GM18861 (cell line): ENCODE measurements around the gene NNMT.

ENCODE experiments used
- ATAC-seq: cut with Tn5 transposase; IDR thresholded peaks from one replicate; pipeline ENCODE4 v1.9.1; 2021; ENCODE audit not compliant: unreplicated experiment

NNMT gene

DNA sequence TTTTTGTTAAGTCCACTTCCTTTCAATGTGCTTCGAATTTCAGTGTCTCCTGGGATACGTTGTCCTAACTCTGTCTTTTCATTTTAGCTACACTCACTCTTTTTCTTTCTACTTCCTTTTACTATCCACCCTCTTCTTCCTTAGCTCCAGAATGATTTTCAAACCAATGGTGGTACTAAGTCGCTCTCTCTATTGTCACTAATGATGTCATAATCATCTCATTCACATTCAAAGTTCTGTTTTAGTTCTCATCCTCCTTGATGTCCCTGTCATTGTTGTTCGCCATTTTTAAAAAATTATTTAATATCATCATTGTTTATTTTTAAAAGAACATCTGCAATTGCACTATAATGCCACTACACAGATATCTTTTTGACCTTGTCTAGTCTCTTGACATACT, 47.3 kb downstream of the NNMT start:
- ATAC-seq: no peak

DNA sequence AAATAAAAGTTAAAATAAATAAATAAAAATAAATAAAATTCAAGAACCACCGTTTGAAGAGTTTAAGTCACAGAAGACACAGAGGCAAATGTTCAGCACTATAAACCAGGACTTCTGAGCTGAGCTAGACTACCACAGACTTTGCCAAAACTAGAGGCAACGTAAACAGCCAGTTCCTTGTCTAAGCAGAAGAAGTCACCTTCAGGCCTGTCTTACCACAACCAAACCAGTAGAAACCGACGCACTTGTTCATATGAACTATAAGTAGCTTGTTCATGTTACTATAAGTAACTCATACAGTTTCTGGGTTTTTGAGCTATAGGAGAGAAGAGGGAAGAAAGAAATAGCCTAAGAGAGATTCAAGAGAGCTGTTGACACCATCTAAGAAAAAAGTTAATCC, 48.3 kb downstream of the NNMT start:
- no peak for ATAC-seq

DNA sequence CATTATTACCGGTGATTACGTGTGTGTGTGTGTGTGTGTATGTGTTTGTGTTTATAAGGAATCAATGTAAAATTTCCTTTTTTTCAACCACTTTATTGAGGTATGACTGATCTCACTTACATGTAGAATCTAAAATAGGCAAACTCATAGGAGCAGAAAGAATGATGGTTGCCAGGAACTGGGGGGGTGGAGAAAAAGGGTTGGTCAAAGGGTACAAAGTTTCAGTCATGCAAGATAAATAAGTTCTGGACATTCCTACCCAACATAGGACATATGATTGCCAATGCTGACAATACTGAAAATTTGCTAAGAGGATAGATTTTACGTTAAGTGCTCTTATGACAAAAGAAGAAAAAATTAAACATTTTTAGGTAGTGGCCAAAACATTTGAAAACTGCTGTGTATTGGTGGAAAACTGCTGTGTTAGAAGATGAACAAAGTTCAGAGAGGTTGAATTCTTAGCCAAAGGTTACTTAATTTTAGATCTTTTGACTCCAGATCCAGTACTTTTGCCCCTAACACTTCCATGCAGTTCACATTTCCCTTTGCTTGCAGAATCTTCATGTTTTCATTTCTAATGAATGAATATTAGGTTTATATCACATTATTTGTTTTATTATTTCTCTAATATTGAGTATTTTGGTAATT, 49.5 kb downstream of the NNMT start:
- no peak for ATAC-seq

DNA sequence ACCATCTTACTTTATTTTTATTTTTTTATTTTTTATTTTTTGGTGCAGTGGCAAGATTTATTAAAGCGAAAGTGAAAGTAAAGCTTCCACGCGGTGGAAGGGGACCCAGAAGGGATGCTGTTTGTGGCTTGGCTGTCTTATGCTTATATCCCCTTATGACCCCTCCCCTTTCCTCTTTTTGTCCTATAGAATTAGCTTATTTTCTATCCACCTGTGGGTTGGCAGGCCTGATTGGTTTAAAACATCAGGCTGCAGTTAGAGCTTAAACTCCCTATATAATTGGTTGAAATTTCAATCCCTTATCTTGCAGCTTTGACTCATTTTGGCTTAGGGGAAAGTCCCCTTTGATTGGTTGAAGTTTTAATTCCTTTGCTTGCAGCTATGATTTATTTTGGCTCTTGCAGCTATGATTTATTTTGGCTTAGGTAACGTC, 50.5 kb downstream of the NNMT start:
- no peak for ATAC-seq

DNA sequence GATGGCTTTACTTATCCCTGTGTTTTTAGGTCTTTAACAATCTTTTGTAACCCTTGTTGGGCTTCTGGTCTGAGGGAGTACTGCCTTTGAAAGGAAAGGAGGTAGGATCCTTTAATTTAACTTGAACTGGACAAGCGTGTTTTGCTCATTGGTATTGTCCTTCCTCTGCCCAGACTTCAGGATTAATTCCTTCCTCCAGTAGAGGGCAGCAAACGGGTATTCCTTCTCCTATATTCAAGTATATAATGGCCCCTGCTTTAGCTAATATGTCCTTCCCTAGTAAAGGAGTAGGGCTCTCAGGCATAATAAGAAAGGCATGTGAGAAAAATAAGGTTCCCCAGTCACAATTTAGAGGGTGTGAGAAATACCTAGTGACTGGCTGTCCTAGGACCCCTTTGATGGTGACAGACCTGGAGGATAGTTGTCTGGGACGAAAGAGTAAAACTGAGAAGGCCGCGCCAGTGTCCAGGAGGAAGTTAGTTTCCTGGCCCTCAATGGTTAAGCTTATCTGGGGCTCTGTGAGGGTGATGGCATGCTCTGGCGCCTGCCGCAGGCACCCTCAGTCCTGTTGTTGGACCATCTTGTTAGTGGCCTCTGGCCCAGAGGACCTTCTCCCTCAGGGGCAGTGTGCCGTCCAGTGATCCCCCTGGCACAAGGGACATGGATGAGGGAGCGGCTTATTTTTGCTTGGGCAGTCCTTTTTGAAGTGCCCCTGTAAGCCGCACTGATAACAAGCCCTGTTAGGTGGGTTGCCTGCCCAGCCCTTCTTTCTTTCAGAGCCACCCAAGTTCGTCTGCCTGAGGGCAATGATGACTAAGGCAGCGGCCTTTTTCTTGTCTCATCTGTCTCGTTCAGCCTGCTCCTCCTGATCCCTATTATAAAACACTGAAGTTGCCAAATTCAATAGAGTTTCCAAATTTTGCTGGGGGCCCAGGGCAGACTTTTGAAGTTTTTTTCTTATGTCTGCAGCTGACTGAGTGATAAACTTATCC, 52.3 kb downstream of the NNMT start:
- ATAC-seq: no peak

DNA sequence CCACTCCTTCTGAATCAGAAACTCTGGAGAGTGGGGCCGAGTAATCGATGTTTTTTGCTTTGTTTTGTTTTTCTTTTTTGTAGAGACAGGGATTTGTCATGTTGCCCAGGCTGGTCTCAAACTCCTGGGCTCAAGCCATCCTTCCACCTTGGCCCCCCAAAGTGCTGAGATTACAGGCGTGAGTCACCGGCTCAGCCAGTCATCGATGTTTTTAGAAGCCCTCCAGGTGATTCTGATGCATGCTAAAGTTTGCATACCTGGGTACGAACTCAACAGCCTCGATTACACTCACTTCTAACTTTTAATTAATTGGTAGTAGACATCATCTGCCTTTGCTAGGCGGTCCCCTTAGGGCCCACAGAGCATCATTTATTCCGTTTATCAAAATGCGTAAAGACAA, 53.8 kb downstream of the NNMT start:
- ATAC-seq: no peak

DNA sequence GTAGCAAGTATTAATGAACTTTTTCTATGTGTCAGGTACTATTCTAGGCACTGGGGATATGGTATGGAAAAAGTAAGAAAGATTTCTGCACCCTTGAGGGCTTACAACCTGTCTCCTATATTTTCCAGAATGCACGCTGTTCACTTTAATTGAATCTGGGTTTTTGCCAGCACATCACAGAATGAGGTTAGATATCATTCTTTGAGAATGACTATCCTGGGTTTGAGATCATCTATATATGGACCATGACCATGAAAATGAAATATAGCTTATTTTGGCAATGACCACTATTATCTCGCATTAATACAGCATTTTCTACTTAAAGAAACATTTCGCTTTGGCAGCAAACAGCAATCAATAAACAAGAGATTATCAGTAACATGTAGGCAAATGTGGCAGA, 57.2 kb downstream of the NNMT start:
- no peak for ATAC-seq

DNA sequence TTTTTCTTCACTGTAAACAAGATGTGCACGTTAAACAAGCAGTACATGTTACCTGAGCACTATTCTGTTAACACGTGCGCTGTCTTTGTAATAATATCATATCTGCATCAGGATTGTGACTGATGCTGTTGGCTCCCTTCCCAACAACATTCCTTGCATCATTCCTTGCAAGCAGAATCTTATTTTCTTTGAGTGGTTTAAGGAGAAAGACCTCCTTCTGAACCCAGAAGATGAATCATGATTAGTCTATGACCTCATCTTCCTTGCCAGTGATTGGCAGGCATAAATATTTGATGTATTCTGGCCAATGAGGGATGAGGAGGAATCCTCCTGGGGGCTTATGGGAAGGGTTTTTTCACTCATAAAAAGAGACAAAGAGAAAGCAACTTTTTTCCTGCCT, 57.9 kb downstream of the NNMT start:
- no peak for ATAC-seq

DNA sequence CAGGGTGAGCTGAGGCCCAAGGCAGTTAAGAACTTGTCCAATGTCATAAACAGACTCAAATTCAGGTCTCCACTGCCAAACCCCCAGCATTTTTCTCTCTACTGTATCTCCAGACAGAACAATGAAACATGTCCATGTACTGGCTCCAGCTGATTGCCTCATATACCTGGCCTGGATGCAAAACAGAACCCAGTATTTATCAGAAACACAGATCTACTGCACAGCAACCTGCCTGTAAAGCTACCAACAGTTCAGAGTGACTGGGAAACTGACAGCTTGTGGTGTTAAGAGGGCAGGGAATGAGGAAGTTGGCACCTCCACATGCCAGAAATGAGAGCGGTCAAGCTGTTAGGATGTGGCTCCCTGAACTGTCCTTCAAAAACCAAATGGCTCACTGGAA, 62.5 kb downstream of the NNMT start:
- no peak for ATAC-seq

DNA sequence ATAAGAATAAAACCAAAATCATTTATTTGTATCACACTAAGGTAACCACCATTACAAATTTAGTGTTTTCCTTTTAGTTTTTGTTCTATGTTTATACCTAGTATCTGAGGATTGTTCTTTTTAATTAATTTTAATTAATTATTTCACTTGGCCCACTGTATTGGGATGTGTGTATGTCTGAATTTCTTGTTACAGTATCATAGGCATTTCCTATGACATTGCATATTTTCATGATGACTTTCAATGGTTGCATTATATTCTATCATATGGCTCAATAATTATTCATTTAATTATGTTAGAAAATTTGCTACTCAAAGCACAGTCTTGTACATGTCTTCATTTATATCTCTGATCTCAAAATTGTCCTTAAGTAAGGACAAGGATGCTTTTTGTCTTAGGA, 63.1 kb downstream of the NNMT start:
- no peak for ATAC-seq

DNA sequence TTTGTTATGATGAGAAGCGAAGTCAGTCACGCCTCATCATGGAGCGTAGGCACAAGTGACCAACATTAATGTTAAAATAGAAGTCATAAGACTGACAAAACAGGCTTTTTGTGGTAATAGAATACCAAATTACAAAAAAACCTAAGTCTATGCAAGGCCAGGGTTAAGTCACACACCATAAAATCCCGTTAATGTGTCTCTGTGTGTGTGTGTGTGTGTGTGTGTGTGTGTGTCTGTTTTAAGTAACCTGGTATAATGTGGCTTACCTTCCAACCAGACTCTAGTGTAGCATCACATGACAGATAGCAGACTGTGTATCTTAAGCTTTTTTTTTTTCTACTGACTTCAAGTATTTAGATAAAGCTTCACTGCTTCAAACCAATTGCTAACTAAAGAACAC, 66.1 kb downstream of the NNMT start:
- ATAC-seq: no peak

DNA sequence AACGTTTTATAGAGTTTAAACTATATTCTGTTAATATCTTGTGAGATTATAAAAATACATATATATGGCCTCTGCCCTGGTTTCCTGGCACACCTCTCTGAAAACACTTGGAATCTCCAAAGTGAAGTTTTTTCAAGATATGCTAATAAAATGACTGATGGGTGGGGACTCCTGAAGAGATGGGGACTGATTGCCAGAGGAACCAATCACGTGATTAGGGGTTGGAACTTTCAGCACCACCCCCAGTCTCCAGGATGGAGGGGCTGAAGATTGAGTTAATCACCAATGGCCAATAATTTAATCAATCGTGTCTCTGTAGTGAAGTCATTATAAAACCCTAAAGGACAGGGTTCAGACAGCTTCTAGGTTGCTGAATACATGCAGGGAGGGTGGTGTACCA, 66.8 kb downstream of the NNMT start:
- no peak for ATAC-seq
